Measurements from ENCODE around the gene KIF2C.

KIF2C gene

DNA sequence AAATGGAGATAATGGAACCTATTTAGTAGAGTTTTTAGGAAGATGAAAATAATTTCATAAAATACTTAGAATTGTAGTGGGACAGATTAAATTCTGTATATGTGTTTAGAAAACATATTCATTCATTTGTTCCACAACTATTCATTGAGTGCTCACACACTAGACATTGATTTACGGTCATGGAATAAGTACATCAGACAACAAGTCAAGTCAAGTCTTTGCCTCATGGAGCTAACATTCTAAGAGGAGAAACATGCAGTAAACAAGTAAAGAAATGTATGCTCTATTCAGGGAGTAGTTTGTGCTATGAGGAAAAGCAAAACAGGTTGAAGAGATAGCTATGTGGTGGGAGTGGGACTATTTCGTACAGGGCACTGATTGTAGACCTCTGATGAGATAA lies 77.7 kb downstream of the KIF2C start:
- no peak for DNase-seq
